HL-60 (cell line): ENCODE data around the gene SLC7A6.

Experiments
- CTCF ChIP-seq: IDR thresholded peaks from one replicate; pipeline ENCODE4 v1.5.1; 2011; ENCODE audit warnings: low read length, control low read depth, inconsistent platforms; ENCODE audit not compliant: insufficient read depth
- REST ChIP-seq: IDR thresholded peaks from 2 replicates; pipeline ENCODE4 v1.6.1; 2012; ENCODE audit warnings: low read depth; ENCODE audit not compliant: insufficient replicate concordance

- TF ChIP-seq CTCF: no peak
- TF ChIP-seq REST: no peak
These were observed 20.5 kb downstream of the SLC7A6 start for GRCh38 chr16:68284847-68285246.
